BE2C (cell line): Measurements from ENCODE around the gene TIFAB.

Source experiments
- DNase-seq: peaks from one replicate; pipeline ENCODE4 v3.0.0-alpha.2; 2020
- H3K27me3 ChIP-seq: fragments of 250-450 bp; sonication (Bioruptor Pico); 2 replicates; pipeline ENCODE4 v1.5.1; 2020; ENCODE audit warnings: mild to moderate bottlenecking
- H3K36me3 ChIP-seq: fragments of 250-450 bp; sonication (Bioruptor Pico); 2 replicates; pipeline ENCODE4 v1.5.1; 2020; ENCODE audit warnings: mild to moderate bottlenecking
- H3K4me1 ChIP-seq: fragments of 250-450 bp; sonication (Bioruptor Pico); 2 replicates; pipeline ENCODE4 v1.5.1; 2020
- H3K4me3 ChIP-seq: 2 replicates; pipeline ENCODE4 v1.5.1; 2011; ENCODE audit warnings: low read depth, low read length
- H3K9me3 ChIP-seq: fragments of 250-450 bp; sonication (Bioruptor Pico); 2 replicates; pipeline ENCODE4 v1.5.1; 2020
- CTCF ChIP-seq: IDR thresholded peaks from 2 replicates; pipeline ENCODE4 v1.5.1; 2012; ENCODE audit warnings: mild to moderate bottlenecking, low read depth, low read length

TIFAB gene

GRCh38 chr5:135432113-135432512 lies 20.0 kb downstream of the TIFAB start:
- H3K4me3 ChIP-seq: no peak overlapping the region
- no peaks in the 10 kb centered on the region for H3K4me1 ChIP-seq
- H3K27me3 ChIP-seq: no peaks in the 10 kb centered on the region
- H3K36me3 ChIP-seq: no peaks in the 10 kb centered on the region
- no peak for DNase-seq
- no peak for TF ChIP-seq CTCF
- H3K9me3 ChIP-seq: no peaks in the 10 kb centered on the region

- Histone ChIP-seq H3K36me3 (no peaks in the 10 kb centered on the region), H3K9me3 (no peaks in the 10 kb centered on the region), H3K4me1 (no peaks in the 10 kb centered on the region), H3K27me3 (no peaks in the 10 kb centered on the region), H3K4me3 (no peak overlapping the region)
- TF ChIP-seq CTCF: no peak
- DNase-seq: no peak
Observed at GRCh38 chr5:135430135-135430437, 22.1 kb downstream of the TIFAB start.

- no peak for DNase-seq
- Histone ChIP-seq H3K27me3 (no peaks in the 10 kb centered on the region), H3K4me1 (no peaks in the 10 kb centered on the region), H3K9me3 (no peaks in the 10 kb centered on the region), H3K4me3 (no peak overlapping the region), H3K36me3 (no peaks in the 10 kb centered on the region)
- TF ChIP-seq CTCF: no peak
Observed at GRCh38 chr5:135429301-135430134, 22.6 kb downstream of the TIFAB start.

GRCh38 chr5:135428586-135428985 lies 23.6 kb downstream of the TIFAB start:
- no peak for DNase-seq
- no peak for TF ChIP-seq CTCF
- Histone ChIP-seq H3K4me1 (no peaks in the 10 kb centered on the region), H3K36me3 (no peaks in the 10 kb centered on the region), H3K9me3 (no peaks in the 10 kb centered on the region), H3K27me3 (no peaks in the 10 kb centered on the region), H3K4me3 (no peak overlapping the region)

- peak; percentile 43 for DNase-seq
Observed at GRCh38 chr5:135426102-135427082, 25.8 kb downstream of the TIFAB start.

More at GRCh38 chr5:135426102-135427082, 25.8 kb downstream of the TIFAB start:
- Histone ChIP-seq H3K4me3 (no peak overlapping the region), H3K9me3 (no peaks in the 10 kb centered on the region), H3K36me3 (no peaks in the 10 kb centered on the region), H3K27me3 (peaks cover 4% of the 10 kb centered on the region; the same call in 1 of the 2 replicates), H3K4me1 (no peaks in the 10 kb centered on the region)
- peak; percentile 93 for TF ChIP-seq CTCF
